A549 (cell line): ENCODE data around the gene CD99. TPM values are rescaled to one million over a fixed set of nuclear protein-coding genes. Genes with fewer than 3 reads are reported as not detected.
A peak's percentile ranks its signal among the peaks of the same experiment; 100 is the strongest.

Source experiments
- ATAC-seq, 2 experiments: fragments of 200-7000 bp in 1 of 2; fragments of >200 bp in 1 of 2; cut with Nextera tagmentation in 1 of 2; cut with Tn5 transposase in 1 of 2; 3 replicates each; pipeline versions ENCODE4 v1.8.0 to v1.9.1; 2018 to 2020; ENCODE audit warnings: mild to moderate bottlenecking in 1 of 2, moderate library complexity in 1 of 2
- CTCF ChIA-PET: fragments of 300-600 bp; sonication (Branson Sonifier 250); formaldehyde crosslinking; extraction: SDS; loops from one replicate; lab custom pipeline; 2021; ENCODE audit warnings: antibody characterized with exemption, inconsistent platforms; lab: Yijun Ruan, JAX
- POLR2A ChIA-PET: fragments of 350-600 bp; formaldehyde crosslinking; extraction: SDS; loops from one replicate; lab custom pipeline; 2021; ENCODE audit warnings: antibody characterized with exemption, inconsistent platforms; lab: Yijun Ruan, JAX
- DNase-seq, 2 experiments: peaks; one replicate each; pipeline versions ENCODE4 v3.0.0 to v3.0.0-alpha.2; 2011 to 2016; ENCODE audit warnings: low read depth in 1 of 2, low spot score in 1 of 2
- FAIRE-seq: peaks from 2 replicates; lab custom pipeline; 2011; peaks lifted over from hg19 to GRCh38; lab: Jason Lieb, UNC
- H3K27ac ChIP-seq, 2 experiments: fragments of >200 bp; sonication (Bioruptor Twin); formaldehyde crosslinking; 3 replicates each; pipeline ENCODE4 v1.5.1; 2016 to 2017
- H3K4me1 ChIP-seq: fragments of >200 bp; sonication (Bioruptor Twin); formaldehyde crosslinking; 3 replicates; pipeline ENCODE4 v1.6.1; 2016
- H3K4me2 ChIP-seq: fragments of >200 bp; sonication (Bioruptor Twin); formaldehyde crosslinking; 3 replicates; pipeline ENCODE4 v1.6.1; 2016
- H3K4me3 ChIP-seq: fragments of >200 bp; sonication (Bioruptor Twin); formaldehyde crosslinking; 3 replicates; pipeline ENCODE4 v1.5.1; 2016
- H3K9me3 ChIP-seq: fragments of >200 bp; sonication (Bioruptor Twin); formaldehyde crosslinking; 3 replicates; pipeline ENCODE4 v1.6.1; 2016
- BHLHE40 ChIP-seq: IDR thresholded peaks from 2 replicates; pipeline ENCODE4 v1.6.1; 2012; ENCODE audit warnings: low read depth, low read length, inconsistent platforms
- CBX8 ChIP-seq: fragments of 200-600 bp; sonication (generic); IDR thresholded peaks from 2 replicates; pipeline ENCODE4 v1.6.1; 2016
- EHMT2 ChIP-seq: fragments of 200-600 bp; sonication (generic); IDR thresholded peaks from 2 replicates; pipeline ENCODE4 v1.6.1; 2016; ENCODE audit warnings: antibody characterized with exemption, low read depth, mild to moderate bottlenecking, moderate library complexity
- ESRRA ChIP-seq: fragments of 150-350 bp; IDR thresholded peaks from 2 replicates; pipeline ENCODE4 v1.6.1; 2014; ENCODE audit warnings: mild to moderate bottlenecking, low read length, borderline replicate concordance
- FOSB ChIP-seq: fragments of 250-450 bp; sonication (Bioruptor Pico); IDR thresholded peaks from 2 replicates; pipeline ENCODE4 v1.5.0; 2020; ENCODE audit warnings: mild to moderate bottlenecking, moderate library complexity
- GATA3 ChIP-seq: IDR thresholded peaks from 2 replicates; pipeline ENCODE4 v1.6.1; 2012; ENCODE audit warnings: borderline replicate concordance
- HDAC2 ChIP-seq: fragments of 200-600 bp; sonication (generic); IDR thresholded peaks from 2 replicates; pipeline ENCODE4 v1.6.1; 2016
- HES2 ChIP-seq: fragments of >200 bp; sonication (Bioruptor Twin); formaldehyde crosslinking; IDR thresholded peaks from 2 replicates; pipeline ENCODE4 v1.6.1; 2016
- HMGXB4 ChIP-seq: fragments of 250-450 bp; sonication (Bioruptor Pico); IDR thresholded peaks from 2 replicates; pipeline ENCODE4 v1.5.0; 2021; ENCODE audit warnings: mild to moderate bottlenecking, moderate library complexity, borderline replicate concordance
- HOXB13 ChIP-seq: fragments of 250-450 bp; sonication (Bioruptor Pico); IDR thresholded peaks from 2 replicates; pipeline ENCODE4 v1.5.0; 2020; ENCODE audit warnings: low read depth, mild to moderate bottlenecking, moderate library complexity
- KDM1A ChIP-seq: fragments of 200-600 bp; sonication (generic); IDR thresholded peaks from 2 replicates; pipeline ENCODE4 v1.6.1; 2016; ENCODE audit warnings: low read depth, mild to moderate bottlenecking
- MAFK ChIP-seq: fragments of 450-650 bp; IDR thresholded peaks from 2 replicates; pipeline ENCODE4 v1.6.1; 2014; ENCODE audit not compliant: partially characterized antibody
- MYC ChIP-seq: IDR thresholded peaks from 2 replicates; pipeline ENCODE4 v1.6.1; 2012; ENCODE audit warnings: mild to moderate bottlenecking, inconsistent platforms, low read length, improper control_type of control experiment, borderline replicate concordance
- NFE2L2 ChIP-seq: fragments of 150-350 bp; conservative IDR thresholded peaks from 2 replicates; pipeline ENCODE4 v1.6.1; 2014; ENCODE audit warnings: low read length
- NR3C1 ChIP-seq: fragments of >200 bp; sonication (Bioruptor Twin); formaldehyde crosslinking; IDR thresholded peaks from 3 replicates; pipeline ENCODE4 v1.6.1; 2017
- PHF8 ChIP-seq: fragments of 200-600 bp; sonication (generic); IDR thresholded peaks from 2 replicates; pipeline ENCODE4 v1.6.1; 2016; ENCODE audit warnings: low read depth, mild to moderate bottlenecking, antibody characterized with exemption, moderate library complexity, borderline replicate concordance
- RARB ChIP-seq: fragments of 250-450 bp; sonication (Bioruptor Pico); IDR thresholded peaks from 2 replicates; pipeline ENCODE4 v1.8.0; 2021; ENCODE audit warnings: mild to moderate bottlenecking, moderate library complexity
- RCOR1 ChIP-seq: fragments of 150-350 bp; IDR thresholded peaks from 2 replicates; pipeline ENCODE4 v1.6.1; 2014; ENCODE audit warnings: antibody characterized with exemption, low read length, low read depth
- REST ChIP-seq: fragments of 200-600 bp; sonication (generic); IDR thresholded peaks from 2 replicates; pipeline ENCODE4 v1.6.1; 2016; ENCODE audit warnings: antibody characterized with exemption, mild to moderate bottlenecking, moderate library complexity
- SMC3 ChIP-seq: fragments of >200 bp; sonication (Bioruptor Twin); formaldehyde crosslinking; IDR thresholded peaks from 3 replicates; pipeline ENCODE4 v1.6.1; 2018; ENCODE audit warnings: inconsistent platforms
- TFCP2L1 ChIP-seq: fragments of 250-450 bp; sonication (Bioruptor Pico); IDR thresholded peaks from 2 replicates; pipeline ENCODE4 v1.5.0; 2021; ENCODE audit warnings: mild to moderate bottlenecking
- TP53 ChIP-seq: fragments of 250-450 bp; sonication (Bioruptor Pico); IDR thresholded peaks from 2 replicates; pipeline ENCODE4 v1.5.0; 2021; ENCODE audit warnings: mild to moderate bottlenecking, moderate library complexity
- ZFP36 ChIP-seq: fragments of 450-650 bp; IDR thresholded peaks from 2 replicates; pipeline ENCODE4 v1.6.1; 2014; ENCODE audit warnings: borderline replicate concordance; ENCODE audit not compliant: partially characterized antibody
- WGBS: methylation state at CpG from one replicate; pipeline ENCODE4 v1.1.6; 2017; ENCODE audit errors: missing lambda C conversion rate; 5-methylcytosine and 5-hydroxymethylcytosine counted together
- polyA plus RNA-seq, 4 experiments: library from polyadenylated mRNA; depleted of rRNA in 3 of 4; stranded (reverse); fragments of >200 nt; fragmentation: RNase III in 1 of 4; extraction: RNeasy Plus Mini Kit Qiagen cat#74134 plus additional on column Dnase treatment in 1 of 4; gene quantifications; 2 replicates in 3 of 4; 3 replicates in 1 of 4; pipeline ENCODE4 v1.2.3, GENCODE V29; 2011 to 2017
- TF ChIP-seq, protein P1 (sequence below): fragments of 150-350 bp; IDR thresholded peaks from 2 replicates; pipeline ENCODE4 v1.6.1; 2014; ENCODE audit warnings: low read depth, mild to moderate bottlenecking, low read length
- TF ChIP-seq, protein P2 (sequence below): fragments of 450-650 bp; IDR thresholded peaks from 2 replicates; pipeline ENCODE4 v1.6.1; 2014; ENCODE audit warnings: antibody characterized with exemption

CD99 gene
- polyA plus RNA-seq, 2 of the 4 experiments (the other 2 are of a cell fraction): 136 to 172 TPM

DNA sequence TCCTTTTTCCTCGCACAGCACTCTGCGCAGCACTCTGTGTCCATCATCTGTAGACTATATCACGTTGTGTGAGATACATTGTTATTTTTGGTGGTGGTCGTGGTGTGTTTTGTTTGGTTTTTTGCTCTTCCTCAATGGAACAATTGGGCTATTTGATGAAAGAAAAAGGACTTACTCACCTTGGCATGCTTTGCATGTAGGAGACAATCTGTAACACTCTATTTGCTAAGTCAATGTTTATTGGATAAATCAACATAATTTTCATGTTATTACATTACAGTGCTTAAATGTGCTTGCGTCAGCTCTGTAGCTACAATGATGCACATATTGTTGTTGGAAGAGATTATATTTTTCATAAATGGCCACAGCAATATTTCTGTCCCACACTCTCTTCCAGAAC, 12.5 kb upstream of the CD99 start:
- 63% methylated on average over 5 of the region's 5 CpGs for WGBS
- FAIRE-seq: no peak
- CTCF ChIA-PET: no interaction called here
- H3K4me3 ChIP-seq: no peak overlapping the region
- DNase-seq: no peak
- H3K27ac ChIP-seq: peak overlapping the region in 1 of 2 experiments; percentile 63; a peak in 2 of 6 replicates
- peaks cover 32% of the 10 kb centered on the region for H3K4me1 ChIP-seq
- no peak for ATAC-seq
- TF ChIP-seq NR3C1 (no peak), RARB (CRISPR knock-in tag) (no peak), HOXB13 (CRISPR knock-in tag) (no peak), FOSB (CRISPR knock-in tag) (no peak), GATA3 (no peak), ZFP36 (no peak), RCOR1 (no peak), HES2 (no peak), HDAC2 (no peak), EHMT2 (no peak), TP53 (no peak), MYC (no peak), KDM1A (no peak)
- TF ChIP-seq, protein P1, sequence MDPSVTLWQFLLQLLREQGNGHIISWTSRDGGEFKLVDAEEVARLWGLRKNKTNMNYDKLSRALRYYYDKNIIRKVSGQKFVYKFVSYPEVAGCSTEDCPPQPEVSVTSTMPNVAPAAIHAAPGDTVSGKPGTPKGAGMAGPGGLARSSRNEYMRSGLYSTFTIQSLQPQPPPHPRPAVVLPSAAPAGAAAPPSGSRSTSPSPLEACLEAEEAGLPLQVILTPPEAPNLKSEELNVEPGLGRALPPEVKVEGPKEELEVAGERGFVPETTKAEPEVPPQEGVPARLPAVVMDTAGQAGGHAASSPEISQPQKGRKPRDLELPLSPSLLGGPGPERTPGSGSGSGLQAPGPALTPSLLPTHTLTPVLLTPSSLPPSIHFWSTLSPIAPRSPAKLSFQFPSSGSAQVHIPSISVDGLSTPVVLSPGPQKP: no peak
- POLR2A ChIA-PET: no interaction called here
- no peak overlapping the region; the same call in 2 of the 3 replicates for H3K4me2 ChIP-seq
- no peaks in the 10 kb centered on the region for H3K9me3 ChIP-seq

GRCh38 chrX:2679534-2680485, 11.3 kb upstream of the CD99 start:
- FAIRE-seq: peak; percentile 32
- H3K9me3 ChIP-seq: no peaks in the 10 kb centered on the region
- ChIA-PET POLR2A (no interaction called here), CTCF (no interaction called here)
- H3K4me3 ChIP-seq: no peak overlapping the region
- H3K4me1 ChIP-seq: peaks cover 32% of the 10 kb centered on the region
- no peak overlapping the region for H3K27ac ChIP-seq
- no peak overlapping the region for H3K4me2 ChIP-seq
- WGBS: 61% methylated on average over 9 of the region's 9 CpGs
- DNase-seq: no peak
- no peak for ATAC-seq
- no peak for TF ChIP-seq SMC3
- TF ChIP-seq HDAC2: no peak
- no peak for TF ChIP-seq REST
- TF ChIP-seq HMGXB4: no peak
- TF ChIP-seq NFE2L2: no peak
- TF ChIP-seq, protein P2, sequence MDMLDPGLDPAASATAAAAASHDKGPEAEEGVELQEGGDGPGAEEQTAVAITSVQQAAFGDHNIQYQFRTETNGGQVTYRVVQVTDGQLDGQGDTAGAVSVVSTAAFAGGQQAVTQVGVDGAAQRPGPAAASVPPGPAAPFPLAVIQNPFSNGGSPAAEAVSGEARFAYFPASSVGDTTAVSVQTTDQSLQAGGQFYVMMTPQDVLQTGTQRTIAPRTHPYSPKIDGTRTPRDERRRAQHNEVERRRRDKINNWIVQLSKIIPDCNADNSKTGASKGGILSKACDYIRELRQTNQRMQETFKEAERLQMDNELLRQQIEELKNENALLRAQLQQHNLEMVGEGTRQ: no peak
- TF ChIP-seq MAFK: no peak
- TF ChIP-seq PHF8: no peak
- TF ChIP-seq TFCP2L1 (CRISPR knock-in tag): no peak
- TF ChIP-seq CBX8: no peak
- TF ChIP-seq BHLHE40: no peak
- TF ChIP-seq ESRRA: no peak
